ENCODE data around the gene RASGRP2. TPM values are rescaled to one million over a fixed set of nuclear protein-coding genes. Genes with fewer than 3 reads are reported as not detected.

Gene RASGRP2
- total RNA-seq, 4 donors from 2014 or later: 0.64 to 7.6 (median 3.9) TPM

- H3K27ac ChIP-seq: no peak overlapping the region
- TF ChIP-seq POLR2A (IDR thresholded peaks at IDR 0.05) (no peak), CTCF (IDR thresholded peaks at IDR 0.05) (no peak), POLR2AphosphoS5 (IDR thresholded peaks at IDR 0.05) (no peak), EP300 (IDR thresholded peaks at IDR 0.05) (no peak)
- H3K9me3 ChIP-seq: no peaks in the 10 kb centered on the region
- H3K4me1 ChIP-seq: peaks cover 30% of the 10 kb centered on the region
- no peaks in the 10 kb centered on the region for H3K27me3 ChIP-seq
- peaks cover 10% of the 10 kb centered on the region for H3K36me3 ChIP-seq
- DNase-seq (ENCODE audit: low spot score in 2 of 2): peak in 1 of 2 donors; percentile 60
- H3K4me3 ChIP-seq: no peak overlapping the region
- WGBS: 86% methylated on average over 15 of the region's 15 CpGs
Observed at GRCh38 chr11:64758330-64759079, 14.6 kb upstream of the RASGRP2 start.

- H3K27ac ChIP-seq: no peak overlapping the region
- H3K27me3 ChIP-seq: no peaks in the 10 kb centered on the region
- 87% methylated on average over 15 of the region's 19 CpGs for WGBS
- H3K4me1 ChIP-seq: peaks cover 22% of the 10 kb centered on the region
- no peaks in the 10 kb centered on the region for H3K9me3 ChIP-seq
- peaks cover 3% of the 10 kb centered on the region for H3K36me3 ChIP-seq
- peak in 1 of 2 donors; percentile 55 for DNase-seq (ENCODE audit: low spot score in 2 of 2)
- TF ChIP-seq CTCF (IDR thresholded peaks at IDR 0.05) (no peak), POLR2AphosphoS5 (IDR thresholded peaks at IDR 0.05) (no peak), POLR2A (IDR thresholded peaks at IDR 0.05) (no peak), EP300 (IDR thresholded peaks at IDR 0.05) (no peak)
- H3K4me3 ChIP-seq: no peak overlapping the region
Observed at GRCh38 chr11:64757549-64758329, 13.8 kb upstream of the RASGRP2 start.

- Histone ChIP-seq H3K4me3 (no peak overlapping the region), H3K36me3 (no peaks in the 10 kb centered on the region), H3K27ac (no peak overlapping the region), H3K4me1 (peaks cover 13% of the 10 kb centered on the region), H3K9me3 (no peaks in the 10 kb centered on the region), H3K27me3 (no peaks in the 10 kb centered on the region)
- TF ChIP-seq POLR2AphosphoS5 (IDR thresholded peaks at IDR 0.05) (no peak), CTCF (IDR thresholded peaks at IDR 0.05) (no peak), EP300 (IDR thresholded peaks at IDR 0.05) (no peak), POLR2A (IDR thresholded peaks at IDR 0.05) (no peak)
- 79% methylated on average over 13 of the region's 13 CpGs for WGBS
- DNase-seq (ENCODE audit: low spot score in 2 of 2): peak in 1 of 2 donors; percentile 53
Observed at GRCh38 chr11:64755681-64756361, 11.9 kb upstream of the RASGRP2 start.

GRCh38 chr11:64754919-64755662, 11.1 kb upstream of the RASGRP2 start:
- no peak for DNase-seq (ENCODE audit: low spot score in 2 of 2)
- Histone ChIP-seq H3K4me3 (no peak overlapping the region), H3K36me3 (no peaks in the 10 kb centered on the region), H3K4me1 (peaks cover 8% of the 10 kb centered on the region), H3K27me3 (no peaks in the 10 kb centered on the region), H3K9me3 (no peaks in the 10 kb centered on the region), H3K27ac (no peak overlapping the region)
- TF ChIP-seq POLR2AphosphoS5 (IDR thresholded peaks at IDR 0.05) (no peak), CTCF (IDR thresholded peaks at IDR 0.05) (no peak), EP300 (IDR thresholded peaks at IDR 0.05) (no peak), POLR2A (IDR thresholded peaks at IDR 0.05) (no peak)
- WGBS: 95% methylated on average over 19 of the region's 21 CpGs
